Right renal pelvis (tissue), 4 donors: ENCODE measurements around the gene USP17L13. TPM values are rescaled to one million over a fixed set of nuclear protein-coding genes. Genes with fewer than 3 reads are reported as not detected.
"Not testable (repeated sequence)": the region's sequence is repeated elsewhere in the genome, so short reads cannot be mapped to it uniquely, and the experiment has no call there.

Source experiments
- DNase-seq, 4 donors: peaks; one replicate each; pipeline ENCODE4 v3.0.0-alpha.2; 2013; ENCODE audit warnings: low read depth in 4 of 4, low spot score in 3 of 4, missing footprints in 1 of 4
- polyA plus RNA-seq, 4 donors: library from polyadenylated mRNA; unstranded; fragments of 120-200 nt; gene quantifications; one replicate each; pipeline ENCODE4 v1.2.1, GENCODE V29; 2013; ENCODE audit not compliant: insufficient read length in 4 of 4

USP17L13 gene
- not detected for polyA plus RNA-seq

GRCh38 chr4:9224596-9224995, at the start of gene USP17L13:
Gene USP17L13 (plus strand): TSS chr4:9224896. CDS start chr4:9224896, 0 bp downstream.
- not testable (repeated sequence) for DNase-seq

- DNase-seq, result not testable (repeated sequence)
Observed at GRCh38 chr4:9210357-9210756, 14.3 kb upstream of the USP17L13 start, which contains the start of gene USP17L10. Gene USP17L10 (plus strand): TSS chr4:9210657. CDS start chr4:9210657, 0 bp downstream.

GRCh38 chr4:9214701-9215100, 10.0 kb upstream of the USP17L13 start:
- DNase-seq, result not testable (repeated sequence)

GRCh38 chr4:9215105-9215504, 9.6 kb upstream of the USP17L13 start, which contains the start of gene USP17L11:
Gene USP17L11 (plus strand): TSS chr4:9215405. CDS start chr4:9215405, 0 bp downstream.
- DNase-seq, result not testable (repeated sequence)

- not testable (repeated sequence) for DNase-seq
Observed at GRCh38 chr4:9219852-9220251, 4.8 kb upstream of the USP17L13 start, which contains the start of gene USP17L12. Gene USP17L12 (plus strand): TSS chr4:9220152. CDS start chr4:9220152, 0 bp downstream.

- DNase-seq, result not testable (repeated sequence)
Observed at GRCh38 chr4:9230249-9230648, 5.6 kb downstream of the USP17L13 start.

- not testable (repeated sequence) for DNase-seq
Observed at GRCh38 chr4:9234085-9234484, 9.4 kb downstream of the USP17L13 start, which contains the start of gene USP17L15. Gene USP17L15 (plus strand): TSS chr4:9234385. CDS start chr4:9234385, 0 bp downstream.

- not testable (repeated sequence) for DNase-seq
Observed at GRCh38 chr4:9238461-9238860, 13.8 kb downstream of the USP17L13 start.

- not testable (repeated sequence) for DNase-seq
Observed at GRCh38 chr4:9243579-9243978, 18.9 kb downstream of the USP17L13 start, which contains the start of gene USP17L17. Gene USP17L17 (plus strand): TSS chr4:9243879. CDS start chr4:9243879, 0 bp downstream.

- DNase-seq, result not testable (repeated sequence)
Observed at GRCh38 chr4:9247953-9248680, 23.4 kb downstream of the USP17L13 start, which contains the start of gene USP17L18. Gene USP17L18 (plus strand): TSS chr4:9248630. CDS start chr4:9248630, 0 bp downstream.

GRCh38 chr4:9253078-9253477, 28.4 kb downstream of the USP17L13 start, which contains the start of gene USP17L19:
Gene USP17L19 (plus strand): TSS chr4:9253378. CDS start chr4:9253378, 0 bp downstream.
- not testable (repeated sequence) for DNase-seq

GRCh38 chr4:9257824-9258223, 33.1 kb downstream of the USP17L13 start, which contains the start of gene USP17L20:
Gene USP17L20 (plus strand): TSS chr4:9258124. CDS start chr4:9258124, 0 bp downstream.
- DNase-seq, result not testable (repeated sequence)

- DNase-seq, result not testable (repeated sequence)
Observed at GRCh38 chr4:9262572-9262971, 37.9 kb downstream of the USP17L13 start, which contains the start of gene USP17L21. Gene USP17L21 (plus strand): TSS chr4:9262872. CDS start chr4:9262872, 0 bp downstream.

GRCh38 chr4:9267319-9267718, 42.6 kb downstream of the USP17L13 start, which contains the start of gene USP17L22:
Gene USP17L22 (plus strand): TSS chr4:9267619. CDS start chr4:9267619, 0 bp downstream.
- not testable (repeated sequence) for DNase-seq

- DNase-seq, result not testable (repeated sequence)
Observed at GRCh38 chr4:9271719-9272118, 47.0 kb downstream of the USP17L13 start.

Other genes with a start within 250 kb of the USP17L13 start
- gene FAM90A26, start 54.5 kb upstream of the USP17L13 start, polyA plus RNA-seq, result under 1 TPM in 1 of 4 donors, not detected in 3; 0.05 TPM
- gene USP17L10, start 14.2 kb upstream of the USP17L13 start, polyA plus RNA-seq, result not detected
- gene USP17L11, start 9.5 kb upstream of the USP17L13 start, polyA plus RNA-seq, result not detected
- gene USP17L12, start 4.7 kb upstream of the USP17L13 start, polyA plus RNA-seq, result not detected
- gene USP17L15, start 9.5 kb downstream of the USP17L13 start, polyA plus RNA-seq, result under 1 TPM in 1 of 4 donors, not detected in 3; 0.11 TPM
- not detected for gene USP17L17, start 19.0 kb downstream of the USP17L13 start, polyA plus RNA-seq
- gene USP17L18, start 23.7 kb downstream of the USP17L13 start, polyA plus RNA-seq, result not detected
- gene USP17L19, start 28.5 kb downstream of the USP17L13 start, polyA plus RNA-seq, result not detected
- gene USP17L20, start 33.2 kb downstream of the USP17L13 start, polyA plus RNA-seq, result not detected
- gene USP17L21, start 38.0 kb downstream of the USP17L13 start, polyA plus RNA-seq, result not detected
- not detected for gene USP17L22, start 42.7 kb downstream of the USP17L13 start, polyA plus RNA-seq
- gene USP17L24, start 100.3 kb downstream of the USP17L13 start, polyA plus RNA-seq, result not detected
- not detected for gene USP17L25, start 105.0 kb downstream of the USP17L13 start, polyA plus RNA-seq
- not detected for gene USP17L26, start 109.8 kb downstream of the USP17L13 start, polyA plus RNA-seq
- not detected for gene USP17L5, start 114.5 kb downstream of the USP17L13 start, polyA plus RNA-seq
- not detected for gene USP17L27, start 119.3 kb downstream of the USP17L13 start, polyA plus RNA-seq
- not detected for gene USP17L28, start 124.0 kb downstream of the USP17L13 start, polyA plus RNA-seq
- gene USP17L29, start 128.7 kb downstream of the USP17L13 start, polyA plus RNA-seq, result not detected
- not detected for gene USP17L30, start 138.2 kb downstream of the USP17L13 start, polyA plus RNA-seq
- not detected for gene DEFB131A, start 219.5 kb downstream of the USP17L13 start, polyA plus RNA-seq